Colonic mucosa (tissue), 4 donors: ENCODE results near the gene CDH5. TPM values are rescaled to one million over a fixed set of nuclear protein-coding genes. Genes with fewer than 3 reads are reported as not detected.

Source experiments
- DNase-seq: peaks from one replicate; pipeline ENCODE4 v3.0.0-alpha.2; 2020
- H3K27ac ChIP-seq: fragments of 200-600 bp; one replicate; pipeline ENCODE4 v1.8.0; 2021
- H3K27me3 ChIP-seq: fragments of 200-600 bp; one replicate; pipeline ENCODE4 v1.8.0; 2021
- H3K36me3 ChIP-seq: fragments of 200-600 bp; one replicate; pipeline ENCODE4 v1.8.0; 2021
- H3K4me1 ChIP-seq: fragments of 200-600 bp; one replicate; pipeline ENCODE4 v1.8.0; 2021; ENCODE audit warnings: mild to moderate bottlenecking
- H3K4me3 ChIP-seq: fragments of 200-600 bp; one replicate; pipeline ENCODE4 v1.8.0; 2021
- H3K9ac ChIP-seq, 2 donors: one replicate each; pipeline ENCODE4 v1.7.0; 2013; ENCODE audit warnings: control low read depth in 2 of 2, low read depth in 2 of 2, low read length in 2 of 2
- H3K9me3 ChIP-seq: fragments of 200-600 bp; one replicate; pipeline ENCODE4 v1.8.0; 2021
- CTCF ChIP-seq: fragments of 200-600 bp; IDR thresholded peaks from one replicate; pipeline ENCODE4 v1.8.0; 2022; ENCODE audit warnings: antibody characterized with exemption, mild to moderate bottlenecking
- intact Hi-C: fragments of 100-400 bp; cut with DNase I; formaldehyde crosslinking; loops from one replicate; pipeline ENCODE4 v1.14.1; 2022
- total RNA-seq, 2 donors: library from RNA; stranded (reverse); fragmentation: NEBNext Ultra II Directional in 1 of 2; extraction: Animal tissue kit (Norgen Biotek cat#: 25700) in 1 of 2; gene quantifications; one replicate each; pipeline ENCODE4 v1.2.1, GENCODE V29; 2021
- donor health status: healthy.
- donor health status: DM: no; HTN: no; CAD: no.
- donor health status: DM: no; HTN: no; CAD: no.

The CDH5 gene
- total RNA-seq, 2 donors from 2014 or later: 4.4 to 15.2 TPM

- no peaks in the 10 kb centered on the region for H3K4me1 ChIP-seq
- no peak for TF ChIP-seq CTCF
- no peak overlapping the region for H3K9ac ChIP-seq
- intact Hi-C loops: no loop called here
- H3K9me3 ChIP-seq: no peaks in the 10 kb centered on the region
- DNase-seq: no peak
- H3K27me3 ChIP-seq: no peaks in the 10 kb centered on the region
- no peak overlapping the region for H3K4me3 ChIP-seq
- no peak overlapping the region for H3K27ac ChIP-seq
- no peaks in the 10 kb centered on the region for H3K36me3 ChIP-seq
Measured at GRCh38 chr16:66334853-66335574, 31.5 kb upstream of the CDH5 start.

GRCh38 chr16:66335704-66336329 is 30.7 kb upstream of the CDH5 start:
- Histone ChIP-seq H3K4me3 (no peak overlapping the region), H3K36me3 (no peaks in the 10 kb centered on the region), H3K9ac (no peak overlapping the region), H3K27ac (no peak overlapping the region), H3K27me3 (no peaks in the 10 kb centered on the region), H3K9me3 (no peaks in the 10 kb centered on the region), H3K4me1 (no peaks in the 10 kb centered on the region)
- intact Hi-C loops: no loop called here
- no peak for TF ChIP-seq CTCF
- no peak for DNase-seq

- H3K4me1 ChIP-seq: no peaks in the 10 kb centered on the region
- TF ChIP-seq CTCF: no peak
- no peaks in the 10 kb centered on the region for H3K36me3 ChIP-seq
- H3K27ac ChIP-seq: no peak overlapping the region
- peak; percentile 49 for DNase-seq
- no peak overlapping the region for H3K9ac ChIP-seq
- no peaks in the 10 kb centered on the region for H3K9me3 ChIP-seq
- intact Hi-C loops: no loop called here
- H3K4me3 ChIP-seq: no peak overlapping the region
- H3K27me3 ChIP-seq: no peaks in the 10 kb centered on the region
Measured at GRCh38 chr16:66337463-66338188, 28.9 kb upstream of the CDH5 start.

GRCh38 chr16:66342294-66342900 is 24.1 kb upstream of the CDH5 start:
- TF ChIP-seq CTCF: peak; percentile 48
- Histone ChIP-seq H3K27me3 (no peaks in the 10 kb centered on the region), H3K27ac (no peak overlapping the region), H3K9ac (no peak overlapping the region), H3K4me3 (no peak overlapping the region), H3K4me1 (no peaks in the 10 kb centered on the region), H3K36me3 (no peaks in the 10 kb centered on the region), H3K9me3 (no peaks in the 10 kb centered on the region)
- DNase-seq: no peak
- intact Hi-C loops: no loop called here

GRCh38 chr16:66344533-66345145 is 21.9 kb upstream of the CDH5 start:
- no peaks in the 10 kb centered on the region for H3K36me3 ChIP-seq
- H3K27ac ChIP-seq: no peak overlapping the region
- H3K4me3 ChIP-seq: no peak overlapping the region
- TF ChIP-seq CTCF: peak; percentile 72
- DNase-seq: peak; percentile 45
- no peaks in the 10 kb centered on the region for H3K27me3 ChIP-seq
- no peaks in the 10 kb centered on the region for H3K4me1 ChIP-seq
- intact Hi-C loops: loop anchor here (1.0 kb wide), 1 partner anchor 69 kb away; no protein-coding TSS in a partner anchor
- H3K9me3 ChIP-seq: no peaks in the 10 kb centered on the region
- H3K9ac ChIP-seq: no peak overlapping the region
